Upper lobe of right lung (tissue), 1 donor: ENCODE results near the gene PRKCZ. TPM values are rescaled to one million over a fixed set of nuclear protein-coding genes. Genes with fewer than 3 reads are reported as not detected.

Experiments
- ATAC-seq: fragments of 200-7000 bp; cut with Tn5 transposase; one replicate; pipeline ENCODE4 v1.9.1; 2020; ENCODE audit warnings: mild to moderate bottlenecking, moderate library complexity
- DNase-seq: peaks from one replicate; pipeline ENCODE4 v3.0.0-alpha.2; 2020
- H3K27ac ChIP-seq: fragments of 200-600 bp; one replicate; pipeline ENCODE4 v1.8.0; 2022
- H3K27me3 ChIP-seq: fragments of 200-600 bp; one replicate; pipeline ENCODE4 v1.8.0; 2022; ENCODE audit warnings: mild to moderate bottlenecking
- H3K36me3 ChIP-seq: fragments of 200-600 bp; one replicate; pipeline ENCODE4 v1.8.0; 2022
- H3K4me1 ChIP-seq: fragments of 200-600 bp; one replicate; pipeline ENCODE4 v1.8.0; 2022
- H3K4me3 ChIP-seq: fragments of 200-600 bp; one replicate; pipeline ENCODE4 v1.8.0; 2022; ENCODE audit warnings: mild to moderate bottlenecking
- H3K9me3 ChIP-seq: fragments of 200-600 bp; one replicate; pipeline ENCODE4 v1.8.0; 2022
- intact Hi-C: fragments of 100-400 bp; cut with DNase I; formaldehyde crosslinking; loops from one replicate; pipeline ENCODE4 v1.11.0; 2022
- total RNA-seq: library from RNA; stranded (reverse); fragmentation: NEBNext Ultra II Directional; extraction: Animal tissue kit (Norgen Biotek cat#: 25700); gene quantifications from one replicate; pipeline ENCODE4 v1.2.1, GENCODE V29; 2021
- TF ChIP-seq, protein P1 (sequence below): fragments of 200-600 bp; IDR thresholded peaks from one replicate; pipeline ENCODE4 v1.8.0; 2022; ENCODE audit warnings: antibody characterized with exemption
- donor health status: DM: no; HTN: yes; CAD: no; lungs with severe emphysema.

PRKCZ gene
- total RNA-seq, 1 donor from 2014 or later = 121 TPM

DNA sequence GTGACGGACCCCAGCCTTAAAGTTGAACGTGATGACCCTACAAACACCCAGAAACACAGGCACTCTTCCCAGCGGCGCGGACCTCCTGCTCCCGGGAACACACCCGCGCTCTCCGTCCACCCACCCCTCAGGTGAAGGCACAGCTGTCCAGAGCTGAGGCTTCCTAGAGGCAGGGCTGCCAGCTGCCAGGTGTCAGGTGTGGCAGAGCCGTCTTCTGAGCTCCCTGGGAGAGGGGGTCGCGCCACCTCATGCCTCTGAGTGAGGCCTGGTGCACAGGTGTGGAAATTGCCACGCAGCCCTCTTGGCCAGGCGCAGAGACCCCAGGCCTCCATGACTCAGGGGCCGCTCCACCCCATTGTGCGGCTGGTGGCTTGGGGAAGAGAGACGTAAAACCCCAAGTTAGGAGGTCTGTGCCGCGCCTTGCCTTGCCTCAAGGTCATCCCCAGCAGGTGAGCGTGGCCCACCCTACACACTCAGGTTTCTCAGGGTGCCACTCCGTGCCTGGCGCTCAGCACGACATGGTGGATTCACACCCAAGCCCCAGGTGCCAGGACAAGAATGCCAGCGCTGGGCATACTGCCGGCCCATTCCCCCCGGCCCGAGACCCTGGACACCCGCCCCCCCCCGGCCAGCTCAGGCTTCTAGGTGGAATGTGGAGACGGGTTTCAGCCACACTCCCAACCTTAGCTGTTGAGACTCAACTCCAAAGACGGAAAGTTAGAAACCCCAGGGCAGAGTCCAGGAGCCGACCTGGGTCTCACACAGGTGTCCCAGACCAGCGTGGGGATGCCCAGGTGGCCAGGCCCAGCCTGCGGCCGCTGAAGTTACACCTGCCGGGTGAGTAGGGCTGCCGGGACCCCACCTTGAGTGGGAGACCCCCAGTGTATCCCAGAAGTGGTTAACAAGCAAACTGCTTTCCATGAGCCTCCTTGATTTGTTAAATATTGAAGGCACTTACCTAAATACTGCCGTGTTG lies 136.0 kb downstream of the PRKCZ start:
- Histone ChIP-seq H3K9me3 (no peaks in the 10 kb centered on the region), H3K4me1 (peaks cover 20% of the 10 kb centered on the region), H3K27me3 (no peaks in the 10 kb centered on the region), H3K4me3 (no peak overlapping the region), H3K27ac (no peak overlapping the region), H3K36me3 (peaks cover 20% of the 10 kb centered on the region)
- DNase-seq (peak; percentile 64), ATAC-seq (no peak)
- TF ChIP-seq, protein P1, sequence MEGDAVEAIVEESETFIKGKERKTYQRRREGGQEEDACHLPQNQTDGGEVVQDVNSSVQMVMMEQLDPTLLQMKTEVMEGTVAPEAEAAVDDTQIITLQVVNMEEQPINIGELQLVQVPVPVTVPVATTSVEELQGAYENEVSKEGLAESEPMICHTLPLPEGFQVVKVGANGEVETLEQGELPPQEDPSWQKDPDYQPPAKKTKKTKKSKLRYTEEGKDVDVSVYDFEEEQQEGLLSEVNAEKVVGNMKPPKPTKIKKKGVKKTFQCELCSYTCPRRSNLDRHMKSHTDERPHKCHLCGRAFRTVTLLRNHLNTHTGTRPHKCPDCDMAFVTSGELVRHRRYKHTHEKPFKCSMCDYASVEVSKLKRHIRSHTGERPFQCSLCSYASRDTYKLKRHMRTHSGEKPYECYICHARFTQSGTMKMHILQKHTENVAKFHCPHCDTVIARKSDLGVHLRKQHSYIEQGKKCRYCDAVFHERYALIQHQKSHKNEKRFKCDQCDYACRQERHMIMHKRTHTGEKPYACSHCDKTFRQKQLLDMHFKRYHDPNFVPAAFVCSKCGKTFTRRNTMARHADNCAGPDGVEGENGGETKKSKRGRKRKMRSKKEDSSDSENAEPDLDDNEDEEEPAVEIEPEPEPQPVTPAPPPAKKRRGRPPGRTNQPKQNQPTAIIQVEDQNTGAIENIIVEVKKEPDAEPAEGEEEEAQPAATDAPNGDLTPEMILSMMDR = no peak
- intact Hi-C loops = no loop called here

DNA sequence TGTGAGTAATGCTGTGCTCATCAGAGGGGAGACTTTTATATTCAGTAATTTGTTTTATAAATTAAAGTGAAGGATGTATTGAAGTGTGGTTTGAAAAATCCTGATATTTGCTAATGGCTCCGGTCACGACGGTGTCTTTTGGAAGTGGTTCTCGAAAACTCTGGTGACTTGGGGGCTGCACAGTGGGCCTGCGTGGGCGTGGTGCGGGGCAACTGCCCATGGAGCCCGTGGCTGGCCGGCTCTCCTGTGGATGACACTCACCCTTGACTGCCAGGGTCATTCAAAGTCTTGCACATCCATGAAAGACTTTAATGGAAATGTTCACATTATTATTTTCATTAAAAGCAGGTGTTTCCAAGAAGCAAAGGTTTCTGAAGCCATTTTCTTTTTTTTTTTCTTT lies 136.7 kb downstream of the PRKCZ start:
- TF ChIP-seq, protein P1 = no peak
- Histone ChIP-seq H3K27me3 (no peaks in the 10 kb centered on the region), H3K36me3 (peaks cover 20% of the 10 kb centered on the region), H3K4me3 (no peak overlapping the region), H3K27ac (no peak overlapping the region), H3K4me1 (peaks cover 24% of the 10 kb centered on the region), H3K9me3 (no peaks in the 10 kb centered on the region)
- ATAC-seq (no peak), DNase-seq (no peak)
- intact Hi-C loops = no loop called here

- H3K4me1 ChIP-seq = peaks cover 31% of the 10 kb centered on the region
- H3K36me3 ChIP-seq = peaks cover 20% of the 10 kb centered on the region
- DNase-seq (no peak), ATAC-seq (no peak)
- H3K27ac ChIP-seq = no peak overlapping the region
- H3K4me3 ChIP-seq = no peak overlapping the region
- TF ChIP-seq, protein P1 = no peak
- no peaks in the 10 kb centered on the region for H3K27me3 ChIP-seq
- intact Hi-C loops = no loop called here
- no peaks in the 10 kb centered on the region for H3K9me3 ChIP-seq
Measured at GRCh38 chr1:2187619-2188018, 137.4 kb downstream of the PRKCZ start.

GRCh38 chr1:2188336-2188735 lies 138.1 kb downstream of the PRKCZ start:
- no peak overlapping the region for H3K27ac ChIP-seq
- TF ChIP-seq, protein P1 = no peak
- H3K4me3 ChIP-seq = no peak overlapping the region
- no peaks in the 10 kb centered on the region for H3K27me3 ChIP-seq
- no peaks in the 10 kb centered on the region for H3K9me3 ChIP-seq
- DNase-seq = no peak
- no peak for ATAC-seq
- peaks cover 20% of the 10 kb centered on the region for H3K36me3 ChIP-seq
- peaks cover 36% of the 10 kb centered on the region for H3K4me1 ChIP-seq
- intact Hi-C loops = no loop called here

DNA sequence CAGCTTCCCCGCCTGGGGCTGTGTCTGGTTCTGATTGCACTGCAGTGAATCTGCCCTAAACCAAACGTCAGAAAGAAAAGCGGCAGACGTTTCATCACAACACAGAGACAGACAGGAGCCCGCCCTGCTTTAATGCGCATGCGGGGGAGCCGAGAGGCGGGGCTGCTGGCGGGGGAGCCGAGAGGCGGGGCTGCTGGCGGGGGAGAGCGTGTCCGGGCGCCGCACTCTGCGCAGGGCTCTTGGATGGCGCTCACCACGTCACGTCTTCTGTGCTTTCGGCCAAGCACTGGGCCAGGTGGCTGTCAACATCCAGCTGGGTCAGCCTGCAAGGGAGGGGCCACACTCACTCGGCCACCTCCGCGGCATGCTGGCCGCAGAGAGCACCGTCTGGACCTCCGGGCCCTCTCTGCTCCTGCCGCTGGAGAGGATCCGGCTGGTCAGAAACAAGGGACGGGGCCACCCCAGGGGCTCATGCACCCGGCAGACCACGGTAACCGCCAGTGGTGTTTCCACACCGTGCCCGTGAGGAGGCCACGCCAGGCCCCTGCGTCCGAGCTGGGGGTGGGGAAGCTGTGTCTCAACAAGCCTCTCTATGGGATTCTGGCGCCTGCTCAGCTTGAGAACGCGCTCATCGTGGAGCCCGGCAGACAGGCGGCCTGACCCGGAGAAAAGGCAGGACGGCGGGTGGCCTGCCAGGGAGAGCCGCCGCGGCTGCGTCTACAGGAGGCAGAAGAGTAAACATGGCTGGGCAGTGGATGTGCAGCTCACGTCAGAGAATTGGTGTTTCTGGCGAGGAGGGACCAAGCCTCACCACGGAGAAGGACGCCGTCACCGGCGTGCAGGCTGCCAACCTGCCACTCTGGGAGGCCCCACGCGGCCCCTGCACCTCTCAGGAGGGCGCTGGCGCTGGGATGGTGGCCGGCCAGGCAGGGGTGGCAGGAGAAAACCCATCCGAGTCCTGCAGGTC lies 139.5 kb downstream of the PRKCZ start:
- Histone ChIP-seq H3K27ac (peak overlapping the region; percentile 91), H3K4me3 (peak overlapping the region; percentile 56), H3K9me3 (no peaks in the 10 kb centered on the region), H3K4me1 (peaks cover 43% of the 10 kb centered on the region), H3K36me3 (peaks cover 14% of the 10 kb centered on the region), H3K27me3 (no peaks in the 10 kb centered on the region)
- ATAC-seq (peak; percentile 91), DNase-seq (peak; percentile 97)
- TF ChIP-seq, protein P1 = no peak
- intact Hi-C loops = loop anchor here (10.0 kb wide), 1 partner anchor 125 kb away; no protein-coding TSS in a partner anchor
